ENCODE measurements around the gene PANX2.
A peak's percentile ranks its signal among the peaks of the same experiment; 100 is the strongest.
"Not testable (repeated sequence)": the region's sequence is repeated elsewhere in the genome, so short reads cannot be mapped to it uniquely, and the experiment has no call there.

PANX2 gene

GRCh38 chr22:50170453-50171318 lies at the start of gene PANX2:
PANX2 (plus strand) TSS chr22:50170731; CDS start chr22:50170731, 0 bp downstream.
- DNase-seq = peak; percentile 22

- no peak for DNase-seq
Measured at GRCh38 chr22:50121202-50121740, 49.3 kb upstream of the PANX2 start.

- no peak for DNase-seq
Measured at GRCh38 chr22:50123119-50123518, 47.4 kb upstream of the PANX2 start.

GRCh38 chr22:50125029-50125428 lies 45.5 kb upstream of the PANX2 start:
- no peak for DNase-seq

GRCh38 chr22:50129121-50129736 lies 41.3 kb upstream of the PANX2 start:
- DNase-seq = no peak

- DNase-seq = no peak
Measured at GRCh38 chr22:50131894-50132293, 38.6 kb upstream of the PANX2 start.

- DNase-seq = no peak
Measured at GRCh38 chr22:50134481-50134880, 36.0 kb upstream of the PANX2 start.

GRCh38 chr22:50136581-50137015 lies 33.9 kb upstream of the PANX2 start:
- no peak for DNase-seq

GRCh38 chr22:50137277-50137676 lies 33.3 kb upstream of the PANX2 start:
- DNase-seq = not testable (repeated sequence)

- DNase-seq = no peak
Measured at GRCh38 chr22:50138041-50138440, 32.5 kb upstream of the PANX2 start.

GRCh38 chr22:50138988-50139387 lies 31.5 kb upstream of the PANX2 start:
- DNase-seq = no peak

GRCh38 chr22:50139843-50140415 lies 30.6 kb upstream of the PANX2 start:
- no peak for DNase-seq

GRCh38 chr22:50140615-50141014 lies 29.9 kb upstream of the PANX2 start:
- DNase-seq = no peak

GRCh38 chr22:50141462-50141861 lies 29.1 kb upstream of the PANX2 start:
- no peak for DNase-seq

- no peak for DNase-seq
Measured at GRCh38 chr22:50141891-50142363, 28.6 kb upstream of the PANX2 start.

GRCh38 chr22:50143096-50143495 lies 27.4 kb upstream of the PANX2 start:
- DNase-seq = no peak

- DNase-seq = no peak
Measured at GRCh38 chr22:50144005-50144614, 26.4 kb upstream of the PANX2 start.

- DNase-seq = no peak
Measured at GRCh38 chr22:50145721-50146438, 24.7 kb upstream of the PANX2 start.

GRCh38 chr22:50146439-50147238 lies 23.9 kb upstream of the PANX2 start:
- DNase-seq = peak; percentile 32

- DNase-seq = not testable (repeated sequence)
Measured at GRCh38 chr22:50147258-50148165, 23.0 kb upstream of the PANX2 start.
